NCI-H2227 treated with DMSO at 0.1 percent for 48 hours (cell line): Measurements from ENCODE around the gene LPCAT1.
A peak's percentile ranks its signal among the peaks of the same experiment; 100 is the strongest.
"Not testable (repeated sequence)": the region's sequence is repeated elsewhere in the genome, so short reads cannot be mapped to it uniquely, and the experiment has no call there.

ENCODE experiments used
- DNase-seq: peaks from one replicate; lab custom pipeline; 2025; lab: John Stamatoyannopoulos, UW

Gene LPCAT1, protein sequence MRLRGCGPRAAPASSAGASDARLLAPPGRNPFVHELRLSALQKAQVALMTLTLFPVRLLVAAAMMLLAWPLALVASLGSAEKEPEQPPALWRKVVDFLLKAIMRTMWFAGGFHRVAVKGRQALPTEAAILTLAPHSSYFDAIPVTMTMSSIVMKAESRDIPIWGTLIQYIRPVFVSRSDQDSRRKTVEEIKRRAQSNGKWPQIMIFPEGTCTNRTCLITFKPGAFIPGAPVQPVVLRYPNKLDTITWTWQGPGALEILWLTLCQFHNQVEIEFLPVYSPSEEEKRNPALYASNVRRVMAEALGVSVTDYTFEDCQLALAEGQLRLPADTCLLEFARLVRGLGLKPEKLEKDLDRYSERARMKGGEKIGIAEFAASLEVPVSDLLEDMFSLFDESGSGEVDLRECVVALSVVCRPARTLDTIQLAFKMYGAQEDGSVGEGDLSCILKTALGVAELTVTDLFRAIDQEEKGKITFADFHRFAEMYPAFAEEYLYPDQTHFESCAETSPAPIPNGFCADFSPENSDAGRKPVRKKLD

GRCh38 chr5:1523793-1524480 lies at the start of gene LPCAT1:
LPCAT1 (minus strand) TSS chr5:1523960; CDS start chr5:1523844, 116 bp downstream.
- peak; percentile 78 for DNase-seq

DNA sequence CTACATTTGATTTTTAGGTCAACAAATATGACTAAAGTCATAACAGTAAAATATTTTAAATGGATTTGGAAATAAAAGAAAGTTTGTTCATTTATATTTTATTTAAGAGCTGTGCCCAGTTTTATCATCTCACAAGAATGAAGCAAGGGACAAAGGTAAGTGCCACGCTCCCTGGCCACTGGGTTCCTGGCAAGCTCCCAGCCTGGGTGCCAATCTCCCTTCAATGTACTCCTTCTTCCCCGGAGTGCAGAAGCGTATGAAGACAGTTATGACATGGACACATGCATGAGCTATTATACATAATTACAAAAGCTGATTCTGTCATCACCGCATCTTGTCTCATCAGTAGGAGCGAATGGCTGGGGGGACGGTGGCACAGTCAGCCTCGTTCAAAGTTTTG lies 48.1 kb upstream of the LPCAT1 start:
- DNase-seq = not testable (repeated sequence)

- DNase-seq = no peak
These were observed 47.2 kb upstream of the LPCAT1 start for GRCh38 chr5:1570975-1571374.

DNA sequence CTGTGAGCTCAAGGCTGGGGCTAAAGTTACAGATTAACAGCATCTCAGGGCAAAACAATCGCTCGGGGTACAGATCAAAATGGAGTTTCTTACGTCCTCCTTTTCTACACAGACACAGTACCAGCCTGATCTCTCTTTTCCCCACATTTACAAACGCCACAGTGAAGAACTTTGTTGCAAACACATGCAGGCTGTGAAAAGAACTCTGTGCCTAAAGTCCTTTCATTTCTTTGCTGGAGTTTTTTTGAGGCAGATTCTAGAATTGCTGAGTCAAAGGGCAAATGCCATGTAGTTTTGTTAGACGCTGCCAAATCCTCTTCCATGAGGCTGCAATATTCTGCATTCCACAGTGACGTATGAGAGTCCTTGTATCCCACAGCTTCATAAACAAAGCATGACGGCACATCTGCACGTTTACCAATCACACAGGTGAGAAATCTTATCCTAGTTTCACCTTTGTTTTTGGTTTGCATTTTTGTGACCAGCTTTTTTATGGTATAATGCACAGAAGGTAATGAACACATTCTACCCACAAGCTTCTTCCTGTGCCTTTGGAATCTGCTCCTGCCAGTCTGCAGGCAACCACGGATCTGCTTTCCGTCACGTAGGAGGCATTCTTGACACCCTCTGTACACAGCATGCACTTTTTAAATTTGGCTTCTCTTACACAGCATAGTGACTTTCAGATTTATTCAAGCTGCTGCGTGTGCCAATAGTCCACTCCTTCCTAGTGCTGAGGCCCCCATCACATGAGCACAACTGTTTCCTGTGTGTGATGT lies 44.6 kb upstream of the LPCAT1 start:
- DNase-seq = no peak

DNA sequence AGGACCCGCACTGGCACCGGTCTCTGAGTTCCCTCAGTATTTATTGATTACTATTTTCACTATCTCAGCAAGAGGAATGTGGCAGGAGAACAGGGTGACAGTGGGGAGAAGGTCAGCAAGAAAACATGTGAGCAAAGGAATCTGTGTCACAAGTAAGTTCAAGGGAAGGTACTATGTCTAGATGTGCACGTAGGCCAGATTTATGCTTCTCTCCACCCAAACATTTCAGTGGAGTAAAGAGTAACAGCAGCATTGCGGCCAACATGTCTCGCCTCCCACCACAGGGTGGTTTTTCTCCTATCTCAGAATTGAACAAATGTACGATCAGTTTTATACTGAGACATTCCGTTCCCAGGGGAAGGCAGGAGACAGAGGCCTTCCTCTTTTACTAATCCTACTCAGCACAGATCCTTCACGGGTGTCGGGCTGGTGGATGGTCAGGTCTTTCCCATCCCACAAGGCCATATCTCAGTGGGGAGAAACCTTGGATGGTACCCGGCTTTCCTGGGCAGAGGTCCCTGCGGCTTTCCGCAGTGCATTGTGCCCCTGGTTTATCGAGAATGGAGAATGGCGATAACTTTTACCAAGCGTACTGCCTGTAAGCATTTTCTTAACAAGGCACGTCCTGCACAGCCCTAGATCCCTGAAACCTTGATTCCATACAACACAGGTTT lies 43.9 kb upstream of the LPCAT1 start:
- DNase-seq = not testable (repeated sequence)

DNA sequence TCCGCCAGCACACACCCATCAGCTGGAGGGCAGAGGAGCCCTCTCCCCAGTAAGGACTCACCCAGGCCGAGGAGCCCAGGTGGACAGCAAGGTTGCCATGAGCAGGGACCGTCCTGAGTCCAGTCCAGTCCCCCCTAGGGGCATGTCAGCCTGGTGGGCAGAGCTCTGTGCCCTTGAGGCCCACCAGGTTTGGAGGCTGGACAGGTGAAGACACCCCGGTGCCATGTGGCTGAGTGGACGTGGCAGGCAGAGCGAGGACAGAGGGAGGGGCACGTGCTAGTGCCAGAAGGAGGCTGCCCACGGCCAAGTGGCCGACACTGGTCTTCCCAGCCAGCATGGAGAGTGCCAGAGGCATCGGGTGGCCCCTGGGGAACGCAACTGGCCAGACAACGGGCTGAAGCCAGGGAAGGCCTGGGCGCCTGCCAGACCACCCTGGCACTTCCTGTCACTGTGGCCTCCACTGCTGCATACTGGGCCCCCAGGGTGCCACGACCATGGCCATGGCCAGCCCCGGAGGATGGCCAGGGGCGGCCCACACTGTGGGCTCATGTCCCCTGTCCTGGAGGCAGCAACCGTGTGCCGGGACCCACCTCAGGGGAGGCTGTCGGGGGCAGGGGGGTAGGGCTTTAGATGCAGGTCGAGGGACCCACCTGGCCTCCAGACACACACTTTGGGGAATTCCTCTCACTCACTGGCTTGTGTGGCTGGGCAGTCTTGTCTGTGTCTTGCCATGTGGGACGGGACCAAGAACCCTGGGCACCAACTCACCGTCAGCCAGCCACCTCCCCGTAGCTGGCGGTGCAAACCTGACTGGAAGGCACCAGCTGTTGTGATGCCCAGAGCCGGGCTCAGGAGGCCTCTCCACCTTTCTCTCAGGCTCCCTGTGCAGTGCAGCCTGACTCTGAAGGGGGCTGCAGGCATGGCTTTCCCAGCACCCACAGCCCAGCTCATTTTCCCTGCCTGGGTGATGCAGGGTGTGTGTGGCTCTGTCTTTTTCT lies 42.3 kb upstream of the LPCAT1 start:
- no peak for DNase-seq

- no peak for DNase-seq
These were observed 41.3 kb upstream of the LPCAT1 start for GRCh38 chr5:1564824-1565736.

- DNase-seq = no peak
These were observed 40.5 kb upstream of the LPCAT1 start for GRCh38 chr5:1564182-1564748.

DNA sequence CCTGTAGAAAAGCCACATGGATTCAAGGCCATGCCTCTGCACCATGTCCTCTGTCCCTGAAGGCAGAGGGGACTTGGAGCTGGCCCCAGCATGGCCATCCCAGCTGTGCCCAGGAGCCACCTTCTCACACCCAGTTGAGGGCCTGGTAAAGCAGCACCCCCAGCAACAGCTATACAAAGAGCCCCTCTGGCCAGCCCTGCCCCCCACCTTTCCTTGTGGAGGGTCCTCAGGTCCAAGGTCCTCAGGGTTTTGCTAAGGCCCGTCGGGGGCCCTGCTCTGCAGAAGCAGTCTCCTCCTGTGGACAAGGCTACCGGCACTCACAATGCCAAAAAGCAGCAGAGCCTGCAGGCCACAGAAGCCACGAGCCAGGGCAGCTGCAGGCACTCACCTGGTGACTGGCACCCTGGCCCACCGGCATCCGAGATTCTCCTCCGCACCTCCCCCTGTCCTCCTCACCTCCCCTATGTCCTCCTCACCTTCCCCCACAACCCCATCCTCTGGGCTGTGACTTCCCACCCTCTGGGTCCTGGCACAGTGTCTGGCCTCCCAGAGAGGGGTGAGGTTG lies 39.9 kb upstream of the LPCAT1 start:
- no peak for DNase-seq

- DNase-seq = no peak
These were observed 39.3 kb upstream of the LPCAT1 start for GRCh38 chr5:1563051-1563461.

- DNase-seq = no peak
These were observed 38.8 kb upstream of the LPCAT1 start for GRCh38 chr5:1562599-1562998.

DNA sequence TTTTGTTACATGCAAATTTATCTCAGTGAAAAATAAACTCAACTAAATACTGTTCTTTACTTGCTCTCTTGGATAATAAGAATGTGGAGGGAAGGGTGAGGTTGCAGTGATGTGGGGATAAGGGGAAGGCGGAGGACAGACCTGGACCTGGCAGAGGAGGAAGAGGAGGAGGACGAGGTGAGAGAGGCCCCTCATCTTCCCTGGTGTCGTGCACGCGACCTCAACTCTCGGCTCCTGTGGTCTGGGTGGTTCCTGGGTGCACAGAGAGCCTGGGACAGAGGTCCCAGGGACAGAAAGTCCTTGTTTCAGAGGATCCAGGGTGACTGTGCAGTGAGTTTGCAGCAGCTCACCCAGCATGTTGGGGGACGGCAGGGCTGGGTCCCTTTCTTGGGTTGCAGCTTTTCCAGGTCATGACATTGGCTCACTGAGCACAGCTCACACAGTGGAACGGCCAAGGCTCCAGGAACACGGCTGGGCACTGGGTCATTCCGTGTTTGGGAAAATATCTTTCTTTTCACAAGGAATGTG lies 37.7 kb upstream of the LPCAT1 start:
- DNase-seq = no peak

GRCh38 chr5:1560499-1560898 lies 36.7 kb upstream of the LPCAT1 start:
- DNase-seq = not testable (repeated sequence)

GRCh38 chr5:1558944-1559343 lies 35.2 kb upstream of the LPCAT1 start:
- DNase-seq = no peak

DNA sequence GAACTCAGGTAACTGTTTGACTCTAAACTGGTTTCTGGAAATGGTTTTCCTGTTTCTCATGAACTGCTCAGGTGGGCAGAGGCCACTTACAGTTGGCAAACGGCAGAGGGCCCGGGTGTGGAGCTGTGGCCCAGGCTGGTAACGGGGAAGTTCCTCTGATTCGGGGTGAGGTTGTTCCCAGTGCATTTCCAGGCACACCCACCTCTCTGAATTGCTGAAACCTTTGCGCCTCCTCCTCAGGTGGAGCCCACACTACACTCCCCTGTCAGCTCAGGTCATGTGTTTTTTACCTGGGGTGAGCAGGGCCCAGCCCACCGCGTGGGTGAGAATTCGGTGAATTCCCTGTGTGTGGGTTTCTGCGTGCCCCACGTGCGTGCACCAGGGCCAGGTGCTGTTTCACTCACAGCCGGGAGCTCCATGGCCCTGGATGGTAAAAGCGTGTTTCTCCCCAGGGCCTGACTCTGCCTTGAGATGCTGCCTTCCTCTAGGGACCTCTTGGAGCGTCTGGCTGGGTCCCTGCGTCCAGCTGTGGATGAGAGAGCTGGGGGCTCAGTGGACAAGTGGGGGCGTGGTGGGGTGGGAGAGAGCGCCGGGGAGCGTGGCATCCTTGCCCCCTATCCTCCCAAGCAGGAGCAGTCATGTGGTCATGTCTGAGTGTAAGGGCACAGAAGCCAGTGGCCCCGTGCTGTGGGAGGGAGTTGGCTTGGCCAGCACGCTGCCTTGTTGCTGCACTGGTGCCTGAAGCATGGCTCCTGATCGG lies 33.5 kb upstream of the LPCAT1 start:
- no peak for DNase-seq

GRCh38 chr5:1555808-1556731 lies 32.3 kb upstream of the LPCAT1 start:
- DNase-seq = no peak
